Esophagus muscularis mucosa (tissue), 3 donors: Measurements from ENCODE around the gene MANEAL.

ENCODE experiments used
- POLR2A ChIP-seq: fragments of 450-650 bp; IDR thresholded peaks from one replicate; pipeline ENCODE4 v1.6.1; 2017; ENCODE audit warnings: antibody characterized with exemption, moderate library complexity, mild to moderate bottlenecking, low read depth
- POLR2AphosphoS5 ChIP-seq, 2 donors: sonication (generic); formaldehyde crosslinking; IDR thresholded peaks; one replicate each; pipeline ENCODE4 v1.6.1; 2017; ENCODE audit warnings: antibody characterized with exemption in 2 of 2
- TF ChIP-seq, protein P1 (sequence below), 3 experiments: fragments of 200-600 bp in 2 of 3; fragments of 450-650 bp in 1 of 3; sonication (generic) in 2 of 3; IDR thresholded peaks; one replicate each; pipeline ENCODE4 v1.5.1; 2017 to 2019; ENCODE audit warnings: antibody characterized with exemption in 3 of 3, mild to moderate bottlenecking in 2 of 3, moderate library complexity in 1 of 3

DNA sequence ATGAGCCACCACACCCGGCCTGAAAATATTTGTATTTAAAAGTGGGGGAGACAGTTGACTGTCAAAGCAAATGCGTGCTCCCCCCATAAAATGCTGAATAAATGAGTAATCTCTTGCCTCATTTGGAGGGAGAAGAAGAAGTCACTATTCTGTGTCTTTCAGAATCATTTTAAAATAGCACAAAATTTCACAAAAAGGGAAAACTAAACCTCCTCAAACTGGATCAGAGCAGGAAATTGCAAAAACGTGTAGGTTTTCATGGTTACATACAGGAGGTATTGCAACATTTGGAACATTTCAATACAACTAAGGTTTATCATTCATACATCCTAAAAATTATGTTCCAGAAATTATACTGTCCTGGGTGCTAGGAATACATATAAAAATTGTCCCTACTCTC is 52.1 kb downstream of the MANEAL start:
- TF ChIP-seq, protein P1, sequence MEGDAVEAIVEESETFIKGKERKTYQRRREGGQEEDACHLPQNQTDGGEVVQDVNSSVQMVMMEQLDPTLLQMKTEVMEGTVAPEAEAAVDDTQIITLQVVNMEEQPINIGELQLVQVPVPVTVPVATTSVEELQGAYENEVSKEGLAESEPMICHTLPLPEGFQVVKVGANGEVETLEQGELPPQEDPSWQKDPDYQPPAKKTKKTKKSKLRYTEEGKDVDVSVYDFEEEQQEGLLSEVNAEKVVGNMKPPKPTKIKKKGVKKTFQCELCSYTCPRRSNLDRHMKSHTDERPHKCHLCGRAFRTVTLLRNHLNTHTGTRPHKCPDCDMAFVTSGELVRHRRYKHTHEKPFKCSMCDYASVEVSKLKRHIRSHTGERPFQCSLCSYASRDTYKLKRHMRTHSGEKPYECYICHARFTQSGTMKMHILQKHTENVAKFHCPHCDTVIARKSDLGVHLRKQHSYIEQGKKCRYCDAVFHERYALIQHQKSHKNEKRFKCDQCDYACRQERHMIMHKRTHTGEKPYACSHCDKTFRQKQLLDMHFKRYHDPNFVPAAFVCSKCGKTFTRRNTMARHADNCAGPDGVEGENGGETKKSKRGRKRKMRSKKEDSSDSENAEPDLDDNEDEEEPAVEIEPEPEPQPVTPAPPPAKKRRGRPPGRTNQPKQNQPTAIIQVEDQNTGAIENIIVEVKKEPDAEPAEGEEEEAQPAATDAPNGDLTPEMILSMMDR (IDR thresholded peaks at IDR 0.05), result no peak
- no peak for TF ChIP-seq POLR2A
- TF ChIP-seq POLR2AphosphoS5 (IDR thresholded peaks at IDR 0.05), result no peak
